ENCODE measurements around the gene SYNJ2.

Gene SYNJ2

GRCh38 chr6:158077676-158078075 lies 96.0 kb downstream of the SYNJ2 start:
- DNase-seq (ENCODE audit: low read depth in 3 of 3) = no peak

- DNase-seq (ENCODE audit: low read depth in 3 of 3) = no peak
These were observed 96.7 kb downstream of the SYNJ2 start for GRCh38 chr6:158078320-158078719.

GRCh38 chr6:158080849-158081656 lies 99.4 kb downstream of the SYNJ2 start:
- DNase-seq (ENCODE audit: low read depth in 3 of 3) = no peak

GRCh38 chr6:158081657-158081935 lies 99.9 kb downstream of the SYNJ2 start:
- no peak for DNase-seq (ENCODE audit: low read depth in 3 of 3)

GRCh38 chr6:158083455-158084325 lies 102.0 kb downstream of the SYNJ2 start:
- no peak for DNase-seq (ENCODE audit: low read depth in 3 of 3)

GRCh38 chr6:158085261-158086053 lies 103.8 kb downstream of the SYNJ2 start:
- no peak for DNase-seq (ENCODE audit: low read depth in 3 of 3)

- DNase-seq (ENCODE audit: low read depth in 3 of 3) = no peak
These were observed 104.4 kb downstream of the SYNJ2 start for GRCh38 chr6:158086054-158086503.

- DNase-seq (ENCODE audit: low read depth in 3 of 3) = no peak
These were observed 105.0 kb downstream of the SYNJ2 start for GRCh38 chr6:158086504-158087223.

- DNase-seq (ENCODE audit: low read depth in 3 of 3) = no peak
These were observed 105.7 kb downstream of the SYNJ2 start for GRCh38 chr6:158087224-158087867.

- no peak for DNase-seq (ENCODE audit: low read depth in 3 of 3)
These were observed 111.1 kb downstream of the SYNJ2 start for GRCh38 chr6:158092806-158093205.

- DNase-seq (ENCODE audit: low read depth in 3 of 3) = no peak
These were observed 113.4 kb downstream of the SYNJ2 start for GRCh38 chr6:158095031-158095430.

GRCh38 chr6:158095671-158096070 lies 114.0 kb downstream of the SYNJ2 start:
- DNase-seq (ENCODE audit: low read depth in 3 of 3) = no peak

GRCh38 chr6:158103228-158103627 lies 121.6 kb downstream of the SYNJ2 start:
- DNase-seq (ENCODE audit: low read depth in 3 of 3) = no peak

- DNase-seq (ENCODE audit: low read depth in 3 of 3) = no peak
These were observed 123.0 kb downstream of the SYNJ2 start for GRCh38 chr6:158104696-158105095.

- no peak for DNase-seq (ENCODE audit: low read depth in 3 of 3)
These were observed 128.1 kb downstream of the SYNJ2 start for GRCh38 chr6:158109748-158110147.

- DNase-seq (ENCODE audit: low read depth in 3 of 3) = no peak
These were observed 129.3 kb downstream of the SYNJ2 start for GRCh38 chr6:158110986-158111385.

GRCh38 chr6:158111987-158112386 lies 130.3 kb downstream of the SYNJ2 start:
- no peak for DNase-seq (ENCODE audit: low read depth in 3 of 3)

- DNase-seq (ENCODE audit: low read depth in 3 of 3) = no peak
These were observed 132.1 kb downstream of the SYNJ2 start for GRCh38 chr6:158113802-158114201.

GRCh38 chr6:158115102-158115501 lies 133.4 kb downstream of the SYNJ2 start:
- DNase-seq (ENCODE audit: low read depth in 3 of 3) = no peak

GRCh38 chr6:158115508-158115907 lies 133.8 kb downstream of the SYNJ2 start:
- DNase-seq (ENCODE audit: low read depth in 3 of 3) = no peak

GRCh38 chr6:158118886-158119285 lies 137.2 kb downstream of the SYNJ2 start:
- no peak for DNase-seq (ENCODE audit: low read depth in 3 of 3)
